ENCODE measurements around the gene RPUSD1.

Gene RPUSD1

DNA sequence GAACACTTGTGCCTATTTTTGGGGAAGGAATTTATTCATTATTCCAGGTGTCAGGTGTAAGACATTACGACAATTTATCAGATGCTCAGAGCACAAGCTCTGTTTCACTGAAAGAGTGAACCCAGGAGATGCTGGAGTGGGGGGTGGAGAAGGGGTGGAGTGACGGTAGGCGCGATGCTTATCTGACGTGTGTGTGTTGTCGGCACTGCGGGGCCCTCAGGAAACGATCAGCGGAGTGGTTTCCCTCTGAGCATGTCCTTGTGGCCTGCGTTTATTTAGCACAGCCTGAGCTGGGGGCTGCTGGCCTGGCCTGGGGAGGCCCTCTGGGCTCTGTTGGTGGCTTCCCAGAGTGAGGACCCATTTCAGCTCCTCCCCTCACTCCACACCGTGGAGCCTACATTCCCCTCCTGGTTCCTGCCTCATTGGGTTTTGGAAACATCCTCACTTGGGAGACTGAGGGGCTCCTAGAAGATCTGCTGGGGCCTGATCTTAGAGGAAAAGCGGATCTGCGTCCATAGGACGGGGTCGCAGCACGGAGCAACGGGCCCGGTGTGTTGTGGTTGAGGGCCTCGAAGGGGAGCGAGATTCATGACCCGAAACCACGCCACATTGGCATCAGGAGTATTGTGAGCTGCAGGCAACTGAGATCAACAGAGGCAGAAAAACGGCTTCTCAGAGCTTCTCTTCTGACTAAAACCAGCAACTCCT is 31.3 kb upstream of the RPUSD1 start:
- in situ Hi-C loops (cut with HindIII; ENCODE audit: low sequenced_read_pairs) = no loop called here

DNA sequence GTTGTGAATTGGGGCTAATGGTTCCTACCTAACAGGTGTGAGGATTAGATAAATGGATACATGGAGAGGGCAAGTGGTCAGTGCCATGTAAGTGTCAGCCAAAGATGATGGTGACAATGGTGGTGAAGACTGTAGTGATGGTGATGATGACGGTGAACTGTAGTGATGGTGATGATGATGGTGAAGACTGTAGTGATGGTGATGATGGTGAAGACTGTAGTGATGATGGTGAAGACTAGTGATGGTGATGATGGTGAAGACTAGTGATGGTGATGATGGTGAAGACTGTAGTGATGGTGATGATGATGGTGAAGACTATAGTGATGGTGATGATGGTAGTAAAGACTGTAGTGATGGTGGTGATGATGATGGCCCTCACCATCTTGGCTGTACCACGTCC is 30.4 kb upstream of the RPUSD1 start:
- in situ Hi-C loops (cut with HindIII; ENCODE audit: low sequenced_read_pairs) = no loop called here

DNA sequence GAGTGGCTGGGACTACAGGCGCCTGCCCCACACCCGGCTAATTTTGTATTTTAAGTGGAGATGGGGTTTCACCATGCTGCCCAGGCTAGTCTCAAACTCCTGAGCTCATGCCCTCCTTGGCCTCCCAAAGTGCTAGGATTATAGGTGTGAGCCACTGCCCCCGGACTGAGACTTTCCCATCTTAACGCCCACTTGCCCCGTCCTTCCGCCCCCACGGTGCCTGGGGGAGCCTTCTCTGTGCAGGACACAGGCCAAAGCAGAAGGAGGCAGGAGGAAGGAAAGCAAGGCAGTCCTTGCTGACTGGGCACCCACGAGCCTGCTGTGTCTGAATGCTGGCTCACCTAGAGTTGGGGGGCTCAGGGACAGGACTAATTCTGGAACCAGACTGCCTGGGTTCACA is 30.0 kb upstream of the RPUSD1 start:
- in situ Hi-C loops (cut with HindIII; ENCODE audit: low sequenced_read_pairs) = no loop called here

DNA sequence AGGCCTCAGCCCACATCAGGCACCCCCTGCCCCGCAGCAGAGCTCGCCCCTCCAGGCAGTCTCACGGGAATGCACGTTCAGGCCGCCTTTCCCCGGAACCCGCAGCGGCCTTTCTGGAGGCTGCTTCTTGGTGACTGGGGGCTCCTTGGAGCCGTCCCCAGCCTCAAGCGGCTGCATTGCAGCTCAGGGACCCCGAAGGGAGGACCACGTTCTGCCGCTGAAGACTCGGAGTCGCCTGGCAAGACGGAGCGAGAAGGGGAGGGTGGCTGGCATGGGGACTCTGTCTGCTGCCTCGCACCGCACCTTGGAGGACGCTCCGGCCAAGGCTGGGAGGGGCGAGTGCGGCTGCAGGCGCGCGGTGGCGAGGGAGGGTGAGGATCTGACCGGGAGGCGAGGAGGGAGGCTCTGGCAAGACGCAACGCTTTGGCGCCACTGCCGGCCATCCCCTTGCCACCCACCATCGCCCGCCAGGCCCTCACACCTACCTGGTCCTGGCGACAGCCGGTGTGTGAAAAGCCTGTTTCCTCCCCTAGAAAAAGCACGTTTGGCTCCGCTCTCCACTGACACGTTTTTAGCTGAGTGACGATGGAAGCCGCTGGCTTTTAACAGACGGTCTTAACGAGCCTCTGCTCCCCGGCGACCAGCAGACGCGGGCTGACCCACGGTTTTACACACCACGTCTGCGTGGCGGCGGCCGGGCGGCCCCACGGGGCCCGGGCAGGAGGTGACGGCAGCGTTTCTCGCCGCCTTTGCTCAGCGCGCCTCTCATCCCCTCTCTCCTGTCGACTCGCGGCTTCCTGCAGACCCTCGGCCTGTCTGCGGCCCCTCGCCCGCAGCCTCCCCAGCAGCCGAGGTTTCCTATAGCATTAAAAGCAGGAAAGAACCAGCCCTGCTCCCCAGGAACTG is 29.1 kb upstream of the RPUSD1 start:
- in situ Hi-C loops (cut with HindIII; ENCODE audit: low sequenced_read_pairs) = no loop called here

DNA sequence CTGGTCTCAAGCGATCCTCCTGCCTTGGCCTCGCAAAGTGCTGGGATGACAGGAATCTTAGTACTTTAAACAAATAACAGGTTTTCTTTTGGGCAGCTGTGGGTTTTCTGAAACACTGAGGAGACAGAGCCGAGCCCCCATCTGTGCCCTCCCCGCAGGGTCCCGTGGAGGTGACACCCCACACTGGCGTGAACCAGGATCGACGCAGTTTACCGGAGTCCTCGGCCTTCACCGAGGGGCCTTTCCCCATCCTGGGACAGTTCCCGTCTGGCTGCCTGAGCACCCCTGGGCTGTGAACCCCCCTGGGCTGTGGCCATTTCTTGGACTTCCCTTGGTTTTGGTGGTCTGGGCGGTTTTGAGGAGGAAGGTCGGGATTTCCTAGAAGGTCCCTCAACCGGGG is 27.7 kb upstream of the RPUSD1 start:
- in situ Hi-C loops (cut with HindIII; ENCODE audit: low sequenced_read_pairs) = no loop called here

DNA sequence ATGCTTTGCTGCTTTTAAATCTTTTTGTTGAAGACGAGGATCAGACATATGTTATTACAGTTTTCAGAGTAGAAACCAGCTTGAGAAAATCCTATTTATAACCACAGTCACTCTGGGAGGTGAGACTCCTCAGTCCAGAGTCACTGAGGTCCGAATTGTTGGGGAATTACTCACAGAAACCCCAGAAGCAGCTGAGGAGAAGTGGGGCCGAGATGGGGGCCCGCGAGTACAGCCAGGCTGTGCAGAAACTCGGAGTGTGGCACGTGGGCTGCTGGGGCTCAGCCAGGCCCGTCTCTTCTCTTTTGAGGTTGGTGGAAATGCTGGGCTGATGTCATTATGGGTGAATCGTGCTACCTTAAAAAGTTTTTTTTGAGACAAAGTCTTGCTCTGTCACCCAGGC is 26.8 kb upstream of the RPUSD1 start:
- in situ Hi-C loops (cut with HindIII; ENCODE audit: low sequenced_read_pairs) = no loop called here

DNA sequence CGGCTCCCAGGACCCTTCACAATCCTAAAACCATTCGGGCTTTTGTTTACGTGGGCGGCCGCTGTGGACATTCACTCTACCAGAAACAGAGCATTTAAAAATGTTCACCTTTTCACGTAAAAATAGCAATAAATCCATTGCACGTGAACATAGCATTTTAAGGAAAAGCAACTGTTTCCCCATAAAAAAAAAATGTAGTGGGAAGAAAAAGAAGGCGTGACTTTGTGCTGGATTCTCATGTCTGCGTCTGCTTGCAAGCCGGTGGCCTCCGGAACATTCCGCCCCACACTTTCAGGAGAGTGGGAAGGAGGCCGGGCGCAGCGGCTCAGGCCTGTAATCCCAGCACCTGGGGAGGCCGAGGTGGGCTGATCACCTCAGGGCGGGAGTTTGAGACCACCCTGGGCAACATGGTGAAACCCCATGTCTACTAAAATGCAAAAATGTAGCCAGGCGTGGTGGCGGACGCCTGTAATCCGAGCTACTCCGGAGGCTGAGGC is 25.8 kb upstream of the RPUSD1 start:
- in situ Hi-C loops (cut with HindIII; ENCODE audit: low sequenced_read_pairs) = no loop called here

DNA sequence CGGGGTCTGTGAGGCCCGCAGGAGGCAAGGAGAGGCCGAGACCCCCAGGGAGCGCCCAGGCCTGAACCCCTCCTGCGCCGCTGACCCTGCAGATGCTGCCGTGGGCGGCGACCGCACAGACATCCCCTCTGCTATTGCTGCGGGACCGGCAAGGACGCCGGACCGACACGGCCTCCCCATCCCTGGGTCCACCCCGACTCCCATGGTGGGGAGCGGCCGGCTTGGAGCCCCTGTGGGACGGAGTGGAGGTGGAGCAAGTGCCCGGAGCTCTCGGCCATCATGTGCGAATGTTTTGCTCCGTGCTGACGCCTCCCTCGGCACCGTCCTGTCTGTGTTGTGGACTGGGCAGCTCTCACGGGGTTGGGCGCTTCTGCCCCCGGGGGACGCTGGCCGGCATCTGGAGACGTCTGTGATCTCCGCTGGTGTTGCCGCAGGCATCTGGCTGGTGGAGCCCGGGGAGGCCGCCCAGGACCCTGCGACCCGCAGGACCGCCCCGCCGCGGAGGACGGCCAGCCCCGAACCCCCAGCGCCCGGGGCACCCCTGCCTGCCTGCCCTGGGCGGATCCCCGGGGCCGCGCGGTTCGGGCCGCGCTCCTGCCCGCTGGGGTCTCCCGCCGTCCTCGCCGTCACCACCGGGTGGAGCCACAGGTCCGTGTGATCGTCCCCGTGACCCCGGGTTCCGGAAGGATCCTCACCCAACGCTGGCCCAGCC is 25.2 kb upstream of the RPUSD1 start:
- in situ Hi-C loops (cut with HindIII; ENCODE audit: low sequenced_read_pairs) = no loop called here

DNA sequence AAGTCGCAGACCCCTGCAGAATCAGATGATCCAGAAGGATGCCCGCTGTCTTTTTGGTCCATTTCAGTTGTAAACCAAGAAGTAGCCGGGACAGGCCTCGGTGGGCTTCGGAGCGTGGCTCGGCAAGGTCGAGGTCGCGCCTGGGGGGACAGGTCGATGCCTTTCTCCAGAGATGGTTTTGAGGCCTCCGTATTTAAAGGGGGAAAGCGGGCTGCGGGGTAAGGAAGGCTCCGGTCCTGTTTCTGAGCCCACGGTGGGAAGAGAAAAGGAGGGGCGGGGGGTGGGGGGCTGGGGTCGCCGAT is 19.9 kb upstream of the RPUSD1 start:
- in situ Hi-C loops (cut with HindIII; ENCODE audit: low sequenced_read_pairs) = no loop called here

DNA sequence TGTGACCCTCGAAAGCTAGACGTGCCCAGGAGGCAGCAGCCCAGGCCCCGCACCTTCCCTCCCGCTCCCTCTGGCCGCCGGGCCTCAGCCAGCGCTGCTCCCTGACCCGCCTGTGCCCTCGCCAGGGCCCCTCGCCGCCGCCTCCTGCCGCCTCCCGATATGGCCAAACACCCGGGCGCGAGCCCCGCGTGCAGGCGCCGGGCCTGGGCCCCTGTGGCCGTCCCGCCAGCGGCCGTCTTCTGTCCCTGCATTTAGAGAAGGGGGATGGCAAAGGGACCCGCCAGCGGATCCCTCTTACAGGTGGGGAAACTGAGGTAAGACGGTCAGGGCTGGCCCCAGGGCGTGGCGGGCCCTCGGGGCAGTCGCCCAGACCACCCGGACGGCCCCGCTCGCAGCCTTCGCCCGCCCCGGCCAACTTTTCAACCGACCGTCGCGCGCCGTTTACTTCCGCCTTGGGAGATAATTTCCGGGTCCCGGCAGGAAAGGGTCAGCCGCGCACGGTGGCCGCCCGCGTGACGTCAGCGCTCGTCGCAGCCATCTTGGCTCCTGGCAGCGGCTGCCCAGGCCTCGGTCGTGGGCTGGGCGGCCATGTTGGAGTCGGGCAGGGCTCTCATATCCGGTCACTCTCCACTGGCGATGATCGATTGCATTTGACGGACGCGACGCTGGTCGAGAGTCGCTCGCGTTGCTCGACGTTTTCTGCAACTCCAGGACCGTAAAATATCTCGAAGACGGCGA is 19.3 kb upstream of the RPUSD1 start:
- in situ Hi-C loops (cut with HindIII; ENCODE audit: low sequenced_read_pairs) = no loop called here

DNA sequence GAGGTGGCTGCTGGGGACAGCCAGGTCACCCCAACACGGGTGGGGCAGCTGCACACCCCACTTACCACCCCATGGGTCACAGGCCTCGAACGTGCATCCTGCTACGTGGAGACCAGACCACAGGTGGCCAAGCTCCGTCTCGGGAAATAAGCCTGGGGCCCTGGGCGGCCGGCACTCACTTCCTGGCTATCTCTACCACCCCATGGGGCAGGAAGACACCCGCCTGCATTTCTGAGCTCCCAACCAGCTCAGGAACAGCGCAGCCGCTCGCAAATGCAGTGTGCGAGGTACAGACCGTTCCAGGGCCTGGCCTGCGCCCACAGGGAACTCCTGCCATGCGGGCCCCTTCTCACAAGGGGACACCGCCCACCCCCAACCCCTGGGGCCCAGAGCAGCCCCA is 17.3 kb upstream of the RPUSD1 start:
- in situ Hi-C loops (cut with HindIII; ENCODE audit: low sequenced_read_pairs) = no loop called here

DNA sequence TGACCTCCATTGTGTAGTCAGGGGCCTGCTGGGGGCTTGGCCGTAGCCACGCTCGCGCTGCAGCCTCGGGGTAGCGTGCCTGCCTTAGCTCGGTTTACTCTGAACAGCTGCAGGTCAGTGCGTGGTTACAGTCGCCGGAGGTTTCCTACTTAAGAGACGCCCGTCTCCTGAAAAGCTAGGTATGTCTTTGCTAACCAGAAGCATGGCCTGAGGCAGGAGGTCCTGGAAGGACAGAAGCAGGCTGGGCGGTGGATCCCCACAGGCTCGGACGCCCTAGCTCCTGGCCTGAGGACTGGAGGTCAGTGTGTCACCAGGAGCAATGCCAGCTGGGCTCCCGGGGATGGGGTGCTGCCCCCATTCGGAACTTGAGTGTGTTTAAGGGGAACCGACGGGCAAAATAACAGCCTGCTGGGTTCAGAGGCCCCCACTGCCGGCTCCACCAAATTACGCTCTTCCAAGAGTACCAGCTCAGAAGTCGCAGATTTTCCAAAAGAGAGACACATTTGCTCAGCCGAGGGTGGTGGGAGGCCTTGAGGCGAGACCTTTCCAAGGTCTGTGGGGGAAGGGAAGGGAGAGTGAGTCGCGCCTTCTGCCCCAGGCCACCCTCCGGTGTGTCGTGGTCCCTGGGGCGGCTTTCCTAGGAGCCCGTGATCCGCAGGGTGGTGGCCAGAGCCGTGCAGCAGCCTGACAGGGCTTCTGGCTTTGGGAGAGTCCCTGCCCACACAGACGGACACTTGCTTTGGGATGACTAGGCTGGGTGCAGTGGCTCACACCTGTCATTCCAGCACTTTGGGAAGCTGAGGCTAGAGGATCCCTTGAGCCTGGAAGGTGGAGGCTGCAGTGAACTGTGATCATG is 16.2 kb upstream of the RPUSD1 start:
- in situ Hi-C loops (cut with HindIII; ENCODE audit: low sequenced_read_pairs) = no loop called here

DNA sequence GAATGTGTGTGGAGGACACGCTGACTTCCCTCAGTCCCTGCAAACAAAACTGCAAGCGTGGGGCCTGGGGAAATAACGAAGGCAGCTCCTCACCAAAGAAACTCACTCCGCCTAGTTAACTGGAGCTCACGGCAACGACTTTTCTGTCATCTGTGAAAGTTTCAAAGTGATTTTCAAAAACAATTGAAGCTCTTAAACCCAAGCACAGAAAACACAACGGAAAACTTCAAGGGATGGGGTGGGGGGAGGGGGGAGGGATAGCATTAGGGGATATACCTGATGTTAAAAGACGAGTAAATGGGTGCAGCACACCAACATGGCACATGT is 15.5 kb upstream of the RPUSD1 start:
- in situ Hi-C loops (cut with HindIII; ENCODE audit: low sequenced_read_pairs) = no loop called here

DNA sequence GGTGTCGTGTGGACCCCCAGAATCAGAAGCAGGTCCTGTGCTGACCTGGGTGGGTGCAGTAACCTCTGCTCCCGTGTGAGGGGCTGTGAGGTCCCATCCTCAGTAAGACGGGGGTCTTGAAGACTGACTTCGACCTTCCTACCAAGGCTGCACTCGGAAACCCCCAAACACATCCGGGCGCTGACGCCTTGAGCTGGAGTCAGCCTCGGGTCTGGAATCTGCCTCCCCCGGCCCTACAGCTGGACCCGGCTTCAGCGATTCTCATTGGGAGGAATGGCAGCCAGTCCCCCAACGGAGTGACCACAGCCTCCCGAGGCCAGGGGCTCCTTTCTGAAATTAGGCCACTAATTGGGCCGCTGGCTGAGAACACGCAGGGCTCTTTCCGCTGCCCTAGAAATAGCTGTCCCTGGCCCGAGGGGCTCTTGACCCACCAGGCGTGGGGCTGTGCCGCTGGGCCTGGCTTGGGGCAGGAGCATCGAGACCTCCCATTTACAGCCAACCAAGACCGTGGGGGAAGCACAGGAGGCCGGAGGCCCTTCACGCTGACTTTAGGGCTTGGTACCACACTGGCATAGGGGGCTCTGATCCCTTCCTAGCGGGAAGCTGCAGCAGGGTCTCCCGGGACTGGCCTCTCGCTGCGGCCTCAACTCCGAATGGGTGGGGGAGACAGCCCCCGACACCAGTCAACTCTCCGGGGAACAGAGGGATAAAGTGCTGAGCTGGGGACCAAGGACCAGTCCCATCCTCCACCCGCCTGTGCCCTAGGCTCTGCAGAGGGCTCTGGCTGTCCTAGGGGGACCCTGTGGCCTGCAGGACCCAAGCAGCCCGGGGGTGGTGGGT is 15.0 kb upstream of the RPUSD1 start:
- in situ Hi-C loops (cut with HindIII; ENCODE audit: low sequenced_read_pairs) = no loop called here

DNA sequence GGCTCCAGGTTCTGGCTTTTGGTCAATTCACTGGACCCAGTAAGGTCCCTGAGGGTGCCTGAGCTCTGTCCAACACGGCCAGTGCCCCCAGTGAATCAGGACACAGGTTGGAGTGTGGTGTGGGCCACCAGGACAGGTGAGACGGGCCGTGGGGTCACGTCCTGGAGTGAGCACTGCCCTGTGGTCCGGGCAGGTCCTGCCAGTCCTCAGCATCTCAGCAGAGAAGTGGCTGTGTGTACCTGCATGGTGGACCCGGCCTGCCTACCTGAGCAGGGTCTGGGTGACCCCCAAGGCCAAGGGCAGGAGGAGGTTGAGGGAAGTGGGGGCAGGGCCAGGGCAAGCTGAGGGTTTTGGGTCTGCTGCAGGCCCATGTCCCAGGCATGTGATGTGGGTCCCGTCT is 14.3 kb upstream of the RPUSD1 start:
- in situ Hi-C loops (cut with HindIII; ENCODE audit: low sequenced_read_pairs) = no loop called here

DNA sequence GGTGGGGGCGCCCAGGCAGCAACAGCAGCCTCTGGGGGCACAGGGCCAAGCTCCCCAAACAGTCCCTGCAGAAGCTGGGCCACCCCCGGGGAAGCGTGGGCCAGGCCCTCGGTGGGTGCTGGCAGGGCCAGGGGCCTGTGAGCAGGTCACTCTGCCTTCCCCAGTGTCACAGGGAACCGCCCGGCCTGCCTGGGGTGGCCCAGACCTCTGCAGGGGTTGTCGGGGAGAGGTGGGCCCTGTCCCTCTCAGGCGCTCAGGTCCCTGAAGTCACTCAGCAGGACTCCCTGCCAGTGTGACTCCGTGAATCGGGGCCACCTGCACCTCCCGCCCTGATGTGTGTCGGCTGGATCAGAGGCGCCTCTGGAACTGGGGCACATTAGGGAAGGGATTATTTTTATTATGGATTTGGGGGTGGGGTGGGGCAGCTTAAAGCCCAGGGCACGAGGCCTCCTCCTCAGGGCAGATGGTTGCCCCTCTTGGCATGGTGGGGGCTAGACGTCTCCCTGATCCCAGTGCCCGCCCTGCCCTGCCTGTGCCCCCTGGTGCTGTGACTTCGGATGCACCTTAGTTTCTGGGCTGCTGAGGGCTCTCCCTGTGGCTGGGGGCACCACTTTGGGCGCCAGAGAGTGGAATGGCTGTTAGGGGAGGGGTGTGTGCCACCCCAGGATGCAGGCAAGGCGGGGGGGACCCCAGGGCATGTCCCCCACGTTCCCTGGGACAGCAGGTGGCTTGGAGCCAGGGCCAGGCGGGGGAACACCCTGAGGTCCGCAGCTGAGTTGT is 13.6 kb upstream of the RPUSD1 start:
- in situ Hi-C loops (cut with HindIII; ENCODE audit: low sequenced_read_pairs) = no loop called here

DNA sequence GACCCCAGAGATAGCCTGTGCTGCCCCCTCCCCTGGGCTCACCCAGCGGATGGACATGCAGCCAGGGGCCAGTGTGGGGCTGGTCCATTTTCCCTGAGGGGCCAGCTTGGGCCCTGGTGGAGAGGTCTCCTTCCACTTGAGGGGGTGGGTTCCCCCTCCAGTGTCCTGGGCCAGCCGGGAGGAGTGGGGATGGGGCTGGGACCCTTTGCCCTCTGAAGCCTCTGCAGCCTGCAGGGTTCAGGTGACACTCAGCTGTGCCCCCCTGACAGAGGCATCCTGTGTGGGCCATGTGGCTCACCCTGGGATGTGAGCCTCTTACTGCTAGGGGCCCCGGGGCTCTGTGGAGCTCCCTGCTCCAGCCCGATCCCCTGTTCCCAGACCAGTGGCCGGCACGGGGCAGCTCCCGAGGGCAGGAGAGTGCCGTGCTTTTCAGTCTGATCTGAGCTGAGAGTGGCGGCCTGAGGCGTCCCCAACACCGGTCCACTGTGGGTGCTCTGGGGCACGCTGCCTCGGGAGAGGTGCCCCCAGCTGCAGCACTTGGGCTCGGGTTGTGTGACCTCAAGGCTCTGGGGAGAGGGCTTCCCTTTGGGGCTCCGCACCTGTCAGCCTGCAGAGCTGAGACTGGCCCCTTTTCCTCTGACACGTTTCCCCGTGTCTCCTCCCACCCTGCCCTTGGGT is 12.8 kb upstream of the RPUSD1 start:
- in situ Hi-C loops (cut with HindIII; ENCODE audit: low sequenced_read_pairs) = no loop called here
